CD4-positive, alpha-beta memory T cell (primary cell): ENCODE results near the gene SH3PXD2B. TPM values are rescaled to one million over a fixed set of nuclear protein-coding genes. Genes with fewer than 3 reads are reported as not detected.
A peak's percentile ranks its signal among the peaks of the same experiment; 100 is the strongest.
"Not testable (repeated sequence)": the region's sequence is repeated elsewhere in the genome, so short reads cannot be mapped to it uniquely, and the experiment has no call there.

Experiments used
- CTCF ChIA-PET: fragments of 350-600 bp; sonication (Branson Sonifier 250); formaldehyde crosslinking; loops from one replicate; lab custom pipeline; 2021; ENCODE audit warnings: inconsistent platforms; ENCODE audit not compliant: partially characterized antibody; lab: Charles Lee
- POLR2A ChIA-PET: fragments of 350-600 bp; sonication (Branson Sonifier 250); formaldehyde crosslinking; loops from one replicate; lab custom pipeline; 2021; ENCODE audit not compliant: partially characterized antibody; lab: Charles Lee
- DNase-seq, 5 donors: peaks; one replicate each; pipeline versions ENCODE4 v3.0.0 to v3.0.0-alpha.2; 2020 to 2022; ENCODE audit warnings: mixed read lengths in 1 of 5
- H3K27ac ChIP-seq: one replicate; pipeline ENCODE4 v1.7.0; 2013; ENCODE audit warnings: low read depth, low read length
- H3K27me3 ChIP-seq: 2 replicates; pipeline ENCODE4 v1.7.0; 2013; ENCODE audit warnings: mild to moderate bottlenecking, low read length, moderate library complexity; ENCODE audit not compliant: insufficient read depth
- H3K36me3 ChIP-seq: 2 replicates; pipeline ENCODE4 v1.7.0; 2013; ENCODE audit warnings: mild to moderate bottlenecking, low read length, moderate library complexity; ENCODE audit not compliant: insufficient read depth
- H3K4me1 ChIP-seq: 2 replicates; pipeline ENCODE4 v1.7.0; 2013; ENCODE audit warnings: mild to moderate bottlenecking, low read length, moderate library complexity; ENCODE audit not compliant: insufficient read depth
- H3K4me3 ChIP-seq, 2 donors: one replicate each; pipeline ENCODE4 v1.7.0; 2013; ENCODE audit warnings: low read length in 2 of 2, mild to moderate bottlenecking in 1 of 2
- H3K9me3 ChIP-seq, 2 donors: one replicate each; pipeline ENCODE4 v1.7.0; 2013; ENCODE audit warnings: low read length in 2 of 2, control low read depth in 1 of 2; ENCODE audit not compliant: control insufficient read depth in 1 of 2
- H3K27ac Mint-ChIP-seq, 7 donors: one replicate each; pipeline ENCODE4 v1.8.0; 2020 to 2021; ENCODE audit warnings: mixed read lengths in 7 of 7, mild to moderate bottlenecking in 6 of 7, inconsistent platforms in 3 of 7, moderate library complexity in 3 of 7
- H3K27me3 Mint-ChIP-seq, 2 donors: one replicate each; pipeline ENCODE4 v1.8.0; 2020 to 2021; ENCODE audit warnings: mixed read lengths in 2 of 2
- H3K36me3 Mint-ChIP-seq, 2 donors: one replicate each; pipeline ENCODE4 v1.8.0; 2020 to 2021; ENCODE audit warnings: mixed read lengths in 2 of 2, inconsistent platforms in 1 of 2, mild to moderate bottlenecking in 1 of 2
- H3K4me1 Mint-ChIP-seq, 4 donors: one replicate each; pipeline ENCODE4 v1.8.0; 2020 to 2021; ENCODE audit warnings: mixed read lengths in 4 of 4, mild to moderate bottlenecking in 1 of 4
- H3K4me3 Mint-ChIP-seq, 8 donors: one replicate each; pipeline ENCODE4 v1.8.0; 2020 to 2021; ENCODE audit warnings: mixed read lengths in 8 of 8, mild to moderate bottlenecking in 7 of 8, moderate library complexity in 6 of 8, inconsistent platforms in 3 of 8
- H3K9me3 Mint-ChIP-seq, 8 donors: one replicate each; pipeline ENCODE4 v1.8.0; 2020 to 2021; ENCODE audit warnings: mixed read lengths in 8 of 8, mild to moderate bottlenecking in 5 of 8, inconsistent platforms in 3 of 8, moderate library complexity in 1 of 8
- intact Hi-C: fragments of 100-400 bp; cut with micrococcal nuclease; formaldehyde crosslinking; loops from one replicate; pipeline ENCODE4 v1.15.1; 2023
- polyA plus RNA-seq, 2 donors: library from polyadenylated mRNA; unstranded; fragments of 300-500 nt; fragmentation: Illumina TruSeq; gene quantifications; one replicate each; pipeline ENCODE4 v1.2.3, GENCODE V29; 2021
- total RNA-seq, 2 experiments: library from RNA; stranded (reverse); gene quantifications; one replicate each; pipeline ENCODE4 v1.2.3, GENCODE V29; 2021

SH3PXD2B gene
- total and polyA plus RNA-seq, 4 experiments from 2014 or later = 0.19 to 0.38 TPM; not detected in 2

GRCh38 chr5:172371684-172372083 lies 82.6 kb downstream of the SH3PXD2B start:
- CTCF ChIA-PET = no interaction called here
- peaks cover 0 to 2% (median 0%) of the 10 kb centered on the region in 4 donors for H3K4me1 Mint-ChIP-seq
- peak overlapping the region in 2 of 7 donors; percentile 10 to 14 for H3K27ac Mint-ChIP-seq
- POLR2A ChIA-PET = no interaction called here
- Histone ChIP-seq H3K27ac (no peak overlapping the region), H3K36me3 (no peaks in the 10 kb centered on the region), H3K4me1 (no peaks in the 10 kb centered on the region), H3K4me3 (no peak overlapping the region), H3K27me3 (no peaks in the 10 kb centered on the region), H3K9me3 (peaks cover 0 to 7% of the 10 kb centered on the region in 2 donors)
- no peak overlapping the region for H3K4me3 Mint-ChIP-seq
- peaks cover 0 to 33% (median 22%) of the 10 kb centered on the region in 8 donors for H3K9me3 Mint-ChIP-seq
- peaks cover 2 to 5% of the 10 kb centered on the region in 2 donors for H3K27me3 Mint-ChIP-seq
- H3K36me3 Mint-ChIP-seq = no peaks in the 10 kb centered on the region
- DNase-seq = no peak
- intact Hi-C loops = no loop called here

- ChIA-PET CTCF (no interaction called here), POLR2A (no interaction called here)
- intact Hi-C loops = no loop called here
- no peak overlapping the region for H3K4me3 Mint-ChIP-seq
- peaks cover 2 to 5% of the 10 kb centered on the region in 2 donors for H3K27me3 Mint-ChIP-seq
- H3K9me3 ChIP-seq = peaks cover 0 to 7% of the 10 kb centered on the region in 2 donors
- no peaks in the 10 kb centered on the region for H3K4me1 ChIP-seq
- H3K4me3 ChIP-seq = no peak overlapping the region
- H3K4me1 Mint-ChIP-seq = peaks cover 0 to 2% (median 0%) of the 10 kb centered on the region in 4 donors
- H3K27ac Mint-ChIP-seq = no peak overlapping the region
- peaks cover 0 to 33% (median 22%) of the 10 kb centered on the region in 8 donors for H3K9me3 Mint-ChIP-seq
- no peaks in the 10 kb centered on the region for H3K36me3 Mint-ChIP-seq
- H3K27ac ChIP-seq = no peak overlapping the region
- no peaks in the 10 kb centered on the region for H3K36me3 ChIP-seq
- no peaks in the 10 kb centered on the region for H3K27me3 ChIP-seq
- peak in 1 of 5 donors; percentile 3 for DNase-seq
Observed at GRCh38 chr5:172370648-172371545, 83.4 kb downstream of the SH3PXD2B start.

- H3K4me1 Mint-ChIP-seq = peaks cover 0 to 2% (median 0%) of the 10 kb centered on the region in 4 donors
- ChIA-PET CTCF (no interaction called here), POLR2A (no interaction called here)
- H3K4me3 Mint-ChIP-seq = no peak overlapping the region
- peaks cover 2 to 5% of the 10 kb centered on the region in 2 donors for H3K27me3 Mint-ChIP-seq
- no peaks in the 10 kb centered on the region for H3K36me3 Mint-ChIP-seq
- no peaks in the 10 kb centered on the region for H3K27me3 ChIP-seq
- no peaks in the 10 kb centered on the region for H3K36me3 ChIP-seq
- no peaks in the 10 kb centered on the region for H3K4me1 ChIP-seq
- no peak for DNase-seq
- H3K9me3 ChIP-seq = peaks cover 0 to 7% of the 10 kb centered on the region in 2 donors
- H3K27ac ChIP-seq = no peak overlapping the region
- H3K9me3 Mint-ChIP-seq = peaks cover 0 to 33% (median 22%) of the 10 kb centered on the region in 8 donors
- intact Hi-C loops = no loop called here
- no peak overlapping the region for H3K4me3 ChIP-seq
- H3K27ac Mint-ChIP-seq = no peak overlapping the region
Observed at GRCh38 chr5:172370237-172370640, 84.1 kb downstream of the SH3PXD2B start.

- H3K4me3 Mint-ChIP-seq, DNase-seq, H3K4me1 Mint-ChIP-seq, H3K27me3 Mint-ChIP-seq, POLR2A ChIA-PET, intact Hi-C loops, H3K9me3 ChIP-seq, H3K27ac Mint-ChIP-seq, H3K36me3 Mint-ChIP-seq, H3K27me3 ChIP-seq, CTCF ChIA-PET, H3K4me1 ChIP-seq, H3K27ac ChIP-seq, H3K4me3 ChIP-seq, H3K36me3 ChIP-seq: not testable (repeated sequence)
- peaks cover 0 to 29% (median 22%) of the 10 kb centered on the region in 8 donors for H3K9me3 Mint-ChIP-seq
Observed at GRCh38 chr5:172368699-172369098, 85.6 kb downstream of the SH3PXD2B start.

- intact Hi-C loops = no loop called here
- Mint-ChIP-seq H3K36me3 (no peaks in the 10 kb centered on the region), H3K4me3 (no peak overlapping the region), H3K9me3 (peaks cover 0 to 12% (median 6%) of the 10 kb centered on the region in 8 donors), H3K27me3 (peaks cover 0 to 5% of the 10 kb centered on the region in 2 donors), H3K27ac (peak overlapping the region in 1 of 7 donors; percentile 73), H3K4me1 (peaks cover 0 to 1% (median 0%) of the 10 kb centered on the region in 4 donors)
- peaks cover 0 to 6% of the 10 kb centered on the region in 2 donors for H3K9me3 ChIP-seq
- no peaks in the 10 kb centered on the region for H3K4me1 ChIP-seq
- CTCF ChIA-PET = no interaction called here
- H3K36me3 ChIP-seq = no peaks in the 10 kb centered on the region
- H3K27ac ChIP-seq = no peak overlapping the region
- DNase-seq = no peak
- H3K4me3 ChIP-seq = no peak overlapping the region
- H3K27me3 ChIP-seq = no peaks in the 10 kb centered on the region
- POLR2A ChIA-PET = no interaction called here
Observed at GRCh38 chr5:172365948-172366608, 88.2 kb downstream of the SH3PXD2B start.

GRCh38 chr5:172364773-172365172 lies 89.6 kb downstream of the SH3PXD2B start:
- H3K27ac Mint-ChIP-seq = no peak overlapping the region
- Histone ChIP-seq H3K36me3 (no peaks in the 10 kb centered on the region), H3K4me1 (no peaks in the 10 kb centered on the region), H3K27ac (no peak overlapping the region), H3K27me3 (no peaks in the 10 kb centered on the region), H3K9me3 (no peaks in the 10 kb centered on the region), H3K4me3 (no peak overlapping the region)
- H3K36me3 Mint-ChIP-seq = no peaks in the 10 kb centered on the region
- no peak overlapping the region for H3K4me3 Mint-ChIP-seq
- intact Hi-C loops = no loop called here
- peaks cover 0 to 1% (median 0%) of the 10 kb centered on the region in 4 donors for H3K4me1 Mint-ChIP-seq
- CTCF ChIA-PET = no interaction called here
- peaks cover 0 to 4% (median under 1%) of the 10 kb centered on the region in 8 donors for H3K9me3 Mint-ChIP-seq
- DNase-seq = no peak
- H3K27me3 Mint-ChIP-seq = peaks cover 0 to 5% of the 10 kb centered on the region in 2 donors
- POLR2A ChIA-PET = no interaction called here

GRCh38 chr5:172362755-172363154 lies 91.6 kb downstream of the SH3PXD2B start:
- peaks cover 0 to 5% of the 10 kb centered on the region in 2 donors for H3K27me3 Mint-ChIP-seq
- no peaks in the 10 kb centered on the region for H3K4me1 ChIP-seq
- peaks cover 0 to 1% (median 0%) of the 10 kb centered on the region in 4 donors for H3K4me1 Mint-ChIP-seq
- H3K9me3 ChIP-seq = no peaks in the 10 kb centered on the region
- CTCF ChIA-PET = no interaction called here
- no peak overlapping the region for H3K27ac Mint-ChIP-seq
- POLR2A ChIA-PET = no interaction called here
- no peak overlapping the region for H3K4me3 Mint-ChIP-seq
- H3K9me3 Mint-ChIP-seq = no peaks in the 10 kb centered on the region
- H3K4me3 ChIP-seq = no peak overlapping the region
- DNase-seq = no peak
- H3K27ac ChIP-seq = no peak overlapping the region
- H3K36me3 ChIP-seq = no peaks in the 10 kb centered on the region
- intact Hi-C loops = no loop called here
- no peaks in the 10 kb centered on the region for H3K36me3 Mint-ChIP-seq
- H3K27me3 ChIP-seq = no peaks in the 10 kb centered on the region
